Inflammatory macrophage treated with lipopolysaccharide for 4 hours (primary cell): ENCODE data around the gene RPL41.

ENCODE experiments used
- DNase-seq: peaks from one replicate; pipeline ENCODE4 v3.0.0-alpha.2; 2020

The RPL41 gene

DNA sequence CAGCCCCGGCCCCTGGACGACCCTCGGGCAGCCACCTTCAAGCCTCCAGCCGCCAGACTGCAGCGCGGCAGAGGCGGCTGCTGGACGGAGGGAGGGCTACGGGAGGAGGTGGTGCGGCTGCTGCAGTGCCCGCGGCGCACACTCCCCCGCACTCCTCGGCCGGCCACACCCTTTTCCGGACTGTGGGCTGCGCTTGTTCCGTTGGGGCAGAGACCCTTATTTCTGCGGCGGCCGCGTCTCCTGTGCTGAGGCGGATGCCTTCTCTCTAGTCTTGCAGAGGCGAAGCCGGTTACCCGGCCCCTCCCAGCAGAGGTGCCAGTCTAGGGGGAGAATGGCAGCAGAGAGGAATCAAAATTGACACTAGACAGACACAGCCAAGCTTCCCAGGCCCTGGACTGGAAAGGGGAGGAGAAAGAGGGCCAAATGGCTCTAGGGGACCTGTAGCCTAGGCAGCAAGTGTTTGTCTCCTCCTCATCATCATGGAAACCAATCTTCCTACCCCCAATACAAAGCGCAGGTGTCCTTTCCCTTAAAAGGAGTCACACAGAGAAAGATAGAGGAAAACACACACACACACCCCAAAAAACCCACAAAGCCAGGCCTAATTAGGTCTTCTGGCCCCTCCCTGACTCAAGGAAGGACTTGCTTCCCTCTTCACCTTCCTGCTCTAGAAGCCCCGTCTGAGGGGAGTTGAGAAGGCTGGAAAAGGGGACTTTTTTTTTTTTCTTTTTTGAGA lies 12.9 kb downstream of the RPL41 start:
- peak; percentile 51 for DNase-seq

DNA sequence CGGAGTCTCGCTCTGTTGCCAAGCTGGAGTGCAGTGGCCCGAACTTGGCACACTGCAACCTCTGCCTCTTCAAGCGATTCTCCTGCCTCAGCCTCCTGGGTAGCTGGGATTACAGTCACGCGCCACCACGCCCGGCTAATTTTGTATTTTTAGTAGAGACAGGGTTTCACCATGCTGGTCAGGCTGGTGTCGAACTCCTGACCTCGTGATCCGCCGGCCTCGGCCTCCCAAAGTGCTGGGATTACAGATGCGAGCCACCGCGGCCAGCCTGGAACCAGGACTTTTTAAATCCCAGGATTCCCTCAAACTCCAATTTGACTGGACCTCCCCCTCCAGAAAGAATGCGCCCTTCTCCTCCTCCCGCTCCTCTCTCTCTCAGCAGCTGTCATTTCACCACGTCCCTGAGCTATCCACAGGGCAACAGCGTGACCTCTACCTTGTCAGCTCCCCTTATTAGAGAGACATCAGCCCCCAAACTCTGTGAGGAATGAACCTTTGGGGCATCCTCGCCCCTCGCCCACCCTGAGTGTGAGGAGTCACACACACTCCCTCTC lies 13.6 kb downstream of the RPL41 start:
- DNase-seq, result no peak

GRCh38 chr12:56130876-56131275 lies 14.4 kb downstream of the RPL41 start:
- no peak for DNase-seq

DNA sequence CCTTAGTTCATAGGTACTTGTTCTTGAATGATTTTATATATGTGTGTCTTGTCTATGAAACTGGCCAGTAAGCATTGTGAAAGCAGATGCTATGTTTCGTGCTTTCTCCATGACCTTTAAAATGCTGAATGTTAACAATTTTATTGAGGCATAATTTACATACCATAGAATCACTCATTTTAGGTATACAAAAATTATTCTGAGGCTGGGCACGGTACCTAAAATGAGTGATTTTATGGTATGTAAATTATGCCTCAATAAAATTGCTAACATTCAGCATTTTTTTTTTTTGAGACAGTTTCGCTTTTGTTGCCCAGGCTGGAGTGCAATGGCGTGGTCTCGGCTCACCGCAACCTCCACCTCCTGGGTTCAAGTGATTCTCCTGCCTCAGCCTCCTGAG lies 18.5 kb downstream of the RPL41 start:
- no peak for DNase-seq

DNA sequence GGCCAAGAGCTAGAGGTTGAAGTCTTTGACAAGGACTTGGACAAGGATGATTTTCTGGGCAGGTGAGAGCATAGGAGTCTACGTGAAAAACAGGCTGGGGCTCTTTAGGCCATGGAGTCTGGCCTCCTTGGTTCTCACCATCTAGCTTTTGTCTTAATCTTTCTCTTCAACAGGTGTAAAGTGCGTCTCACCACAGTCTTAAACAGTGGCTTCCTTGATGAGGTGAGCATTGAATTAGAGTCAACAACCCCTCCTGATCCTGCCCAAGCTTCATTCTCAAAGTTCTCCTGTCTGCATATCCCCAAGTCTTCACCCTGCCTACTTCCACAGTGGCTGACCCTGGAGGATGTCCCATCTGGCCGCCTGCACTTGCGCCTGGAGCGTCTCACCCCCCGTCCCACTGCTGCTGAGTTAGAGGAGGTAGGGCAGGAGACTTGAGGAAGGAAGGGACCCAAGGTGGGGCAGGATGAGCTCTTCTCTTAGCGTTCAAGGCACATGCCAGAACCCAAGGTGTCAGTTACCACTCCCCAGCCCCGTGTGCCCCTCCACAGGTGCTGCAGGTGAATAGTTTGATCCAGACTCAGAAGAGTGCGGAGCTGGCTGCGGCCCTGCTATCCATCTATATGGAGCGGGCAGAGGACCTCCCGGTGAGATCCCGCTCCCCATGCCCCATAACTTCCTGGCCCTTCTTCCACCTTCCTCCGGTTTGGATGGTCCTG lies 21.6 kb downstream of the RPL41 start:
- no peak for DNase-seq

GRCh38 chr12:56141946-56142784 lies 25.7 kb downstream of the RPL41 start:
- peak; percentile 56 for DNase-seq

DNA sequence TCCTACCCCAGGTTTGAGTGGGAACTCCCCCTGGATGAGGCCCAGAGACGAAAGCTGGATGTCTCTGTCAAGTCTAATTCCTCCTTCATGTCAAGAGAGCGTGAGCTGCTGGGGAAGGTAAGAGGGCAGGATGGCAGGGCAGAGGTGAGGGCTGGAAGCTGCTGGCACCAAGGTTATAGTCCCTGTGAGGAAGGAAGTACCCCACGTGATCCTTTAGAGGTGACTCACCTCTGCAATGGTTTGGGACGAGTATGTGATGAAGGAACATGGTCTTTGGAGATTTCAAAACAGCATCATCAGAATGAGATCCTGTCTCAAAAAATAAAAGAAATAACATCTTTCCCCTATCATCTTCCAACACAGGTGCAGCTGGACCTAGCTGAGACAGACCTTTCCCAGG lies 26.8 kb downstream of the RPL41 start:
- no peak for DNase-seq

DNA sequence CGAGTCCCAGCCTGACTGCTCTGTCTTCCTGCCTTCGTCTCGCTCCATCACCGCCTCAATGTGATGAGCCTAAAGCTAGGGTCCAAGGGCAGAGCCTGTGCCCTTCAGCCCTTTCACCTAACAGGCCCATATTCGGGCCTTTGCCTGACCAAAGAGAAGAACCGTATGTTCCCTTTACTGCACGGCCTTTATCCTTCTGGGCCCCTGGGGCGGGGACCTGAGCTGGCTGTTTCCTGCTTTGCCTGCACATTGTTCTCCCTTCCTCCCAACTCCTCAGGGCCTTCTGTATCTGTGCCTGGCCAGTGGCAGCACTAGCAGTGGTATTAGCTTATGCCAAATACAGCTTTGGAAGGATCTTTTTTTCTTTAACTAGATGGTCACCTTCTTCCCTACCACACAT lies 27.4 kb downstream of the RPL41 start:
- DNase-seq, result no peak

DNA sequence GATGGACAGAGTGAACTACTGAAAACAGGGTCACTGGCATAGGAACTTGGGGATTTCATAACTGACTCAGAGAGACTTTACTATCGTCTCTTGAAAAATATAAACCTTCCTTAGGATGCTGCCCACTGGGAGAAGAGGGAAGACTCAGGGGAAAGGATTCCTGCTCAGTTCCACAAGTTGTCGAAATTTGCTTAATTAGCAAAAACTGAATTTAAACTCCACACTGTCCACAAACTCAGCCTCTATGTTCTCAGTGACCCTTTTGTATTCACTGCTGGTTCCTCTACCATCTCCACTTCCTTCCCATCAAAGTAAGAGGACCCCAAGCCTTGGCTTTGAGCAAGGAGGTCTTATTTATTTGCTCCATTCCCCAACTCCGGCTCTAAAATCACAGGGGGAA lies 28.8 kb downstream of the RPL41 start:
- DNase-seq, result no peak

DNA sequence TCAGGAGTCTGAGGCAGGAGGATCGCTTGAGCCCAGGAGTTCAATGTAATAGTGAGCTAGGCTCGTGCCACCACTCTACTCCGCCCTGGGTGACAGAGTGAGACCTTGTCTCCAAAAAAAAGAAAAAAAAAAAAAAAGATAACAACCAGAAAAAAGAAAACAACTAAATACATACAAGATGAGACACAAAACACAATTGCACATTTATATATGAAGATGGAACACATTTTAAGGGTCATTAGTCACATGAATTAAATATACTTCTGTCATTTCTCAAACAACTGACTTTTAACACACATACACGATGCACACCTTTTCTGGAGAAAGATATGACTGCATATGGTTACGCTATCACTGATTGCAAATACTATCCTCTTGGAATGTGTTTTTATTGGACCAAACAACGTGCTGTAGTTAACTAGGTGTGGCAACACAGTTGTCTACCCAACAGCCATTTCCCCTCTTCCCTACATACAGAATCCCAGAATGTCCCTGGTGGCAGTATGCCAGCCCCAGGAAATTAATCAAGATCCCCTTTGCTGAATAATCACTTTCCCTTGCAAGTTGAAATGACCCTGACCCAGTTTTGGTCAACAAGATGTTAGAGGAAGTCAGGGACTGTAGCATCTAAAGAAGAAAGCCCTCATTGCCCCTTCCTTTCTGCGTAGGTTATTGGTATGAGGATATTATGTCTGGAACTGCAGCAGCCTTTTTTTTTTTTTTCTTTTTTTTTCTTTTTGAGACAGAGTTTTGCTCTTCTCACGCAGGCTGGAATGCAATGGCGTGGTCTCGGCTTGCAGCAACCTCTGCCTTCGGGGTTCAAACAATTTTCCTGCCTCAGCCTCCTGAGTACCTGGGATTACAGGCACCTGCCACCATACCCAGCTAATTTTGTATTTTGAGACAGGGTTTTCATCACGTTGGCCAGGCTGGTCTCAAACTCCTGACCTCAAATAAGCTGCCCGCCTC lies 30.3 kb downstream of the RPL41 start:
- DNase-seq, result no peak

DNA sequence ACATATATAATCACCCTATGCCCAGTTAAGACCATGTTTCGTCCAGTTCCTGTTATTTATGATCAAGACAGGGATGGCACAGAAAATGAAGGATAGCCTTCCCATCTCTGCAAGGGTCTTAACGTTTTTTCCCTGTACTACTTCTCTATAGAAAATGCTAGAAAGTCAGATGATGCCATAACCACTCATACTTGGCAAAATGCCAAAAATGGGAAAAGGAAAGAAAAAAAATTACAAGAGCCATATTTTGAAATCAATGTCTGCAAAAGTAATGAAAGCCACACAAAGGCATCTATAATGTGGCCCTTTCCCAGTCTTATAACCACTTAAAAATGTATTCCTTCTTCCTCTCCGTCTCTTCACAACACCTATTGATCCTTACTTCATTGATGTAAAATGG lies 34.1 kb downstream of the RPL41 start:
- DNase-seq, result peak; percentile 80

- DNase-seq, result peak; percentile 21
Measured at GRCh38 chr12:56151672-56152131, 35.3 kb downstream of the RPL41 start.

- DNase-seq, result peak; percentile 94
Measured at GRCh38 chr12:56152132-56152755, 35.8 kb downstream of the RPL41 start, which contains the start of gene MYL6B. Gene MYL6B, plus strand, starts transcription at chr12:56152587. Its CDS starts 1,332 bp downstream, at chr12:56153919.

- DNase-seq, result no peak
Measured at GRCh38 chr12:56152756-56153677, 36.6 kb downstream of the RPL41 start.

DNA sequence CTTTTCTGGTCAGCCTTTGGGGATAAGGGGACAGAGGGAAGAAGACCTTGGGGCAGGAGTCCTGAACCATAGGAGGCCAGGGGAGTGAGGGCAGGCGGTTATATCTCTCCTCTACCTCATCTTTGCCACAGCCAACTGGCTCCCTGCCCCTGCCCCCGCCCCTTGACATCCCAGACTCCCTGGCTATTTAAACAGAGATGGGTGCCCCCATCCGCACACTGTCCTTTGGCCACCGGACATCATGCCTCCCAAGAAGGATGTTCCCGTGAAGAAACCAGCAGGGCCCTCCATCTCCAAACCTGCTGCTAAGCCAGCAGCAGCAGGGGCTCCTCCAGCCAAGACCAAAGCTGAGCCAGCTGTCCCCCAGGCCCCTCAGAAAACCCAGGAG lies 37.2 kb downstream of the RPL41 start:
- no peak for DNase-seq

DNA sequence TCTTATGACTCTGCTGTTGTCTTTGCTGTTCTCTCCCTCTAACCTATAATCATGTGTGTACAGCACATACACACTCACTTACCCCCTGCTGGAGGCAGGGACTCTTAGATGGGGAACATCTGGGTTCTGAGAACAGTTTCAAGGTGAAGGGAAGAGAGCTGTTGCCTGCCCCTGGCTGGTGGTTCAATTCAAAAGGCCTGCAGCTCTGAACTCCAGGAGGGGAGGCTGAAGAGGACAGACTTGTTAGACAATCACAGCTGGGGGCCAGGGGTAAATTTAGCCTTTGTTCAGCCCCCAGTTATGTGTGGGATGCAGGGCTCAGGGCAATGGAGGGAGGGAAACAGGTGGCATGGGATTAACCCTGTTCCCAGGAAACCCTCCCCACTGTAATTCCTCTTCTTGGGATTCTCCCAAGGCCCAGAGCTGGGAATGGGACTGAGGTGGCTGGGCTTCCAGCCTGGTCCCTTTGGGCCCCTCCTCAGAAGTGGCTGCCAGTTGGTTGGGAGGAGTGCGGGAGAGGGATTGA lies 37.9 kb downstream of the RPL41 start:
- no peak for DNase-seq

DNA sequence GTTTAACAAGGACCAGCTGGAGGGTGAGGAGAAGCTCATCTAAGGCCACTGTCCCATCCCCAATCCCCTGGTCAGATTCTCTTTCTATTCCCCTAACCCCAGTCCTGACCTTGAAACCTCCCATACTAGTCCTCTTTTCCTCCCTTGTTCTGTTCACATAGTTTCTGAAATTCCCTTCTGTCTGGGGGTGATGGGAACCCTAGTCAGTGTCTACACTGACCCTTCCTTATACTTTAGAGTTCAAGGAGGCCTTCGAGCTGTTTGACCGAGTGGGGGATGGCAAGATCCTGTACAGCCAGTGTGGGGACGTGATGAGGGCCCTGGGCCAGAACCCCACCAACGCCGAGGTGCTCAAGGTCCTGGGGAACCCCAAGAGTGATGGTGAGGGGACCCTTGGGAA lies 38.4 kb downstream of the RPL41 start:
- no peak for DNase-seq

DNA sequence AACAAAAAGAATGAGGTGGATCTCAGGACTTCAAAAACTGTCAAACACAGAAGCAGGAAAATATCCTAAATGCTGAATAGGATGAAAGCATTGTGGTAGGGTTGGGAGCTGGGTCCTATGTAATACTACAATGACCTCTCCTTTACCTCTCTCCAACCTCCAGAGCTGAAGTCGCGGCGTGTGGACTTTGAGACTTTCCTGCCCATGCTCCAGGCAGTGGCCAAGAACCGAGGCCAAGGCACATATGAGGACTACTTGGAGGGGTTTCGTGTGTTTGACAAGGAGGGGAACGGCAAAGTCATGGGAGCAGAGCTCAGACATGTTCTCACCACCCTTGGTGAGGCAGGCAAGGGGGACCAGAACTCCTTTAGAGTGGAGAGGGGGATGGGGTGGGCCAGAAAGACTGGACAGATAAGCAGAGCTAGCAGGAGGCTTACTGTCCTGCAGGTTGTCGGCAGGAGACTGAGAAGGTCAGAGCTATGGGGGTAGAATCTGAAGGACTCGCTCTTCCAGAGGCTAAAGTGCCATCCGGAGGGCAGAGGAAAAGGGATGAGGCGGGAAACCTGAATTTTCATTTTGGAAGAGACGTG lies 38.9 kb downstream of the RPL41 start:
- no peak for DNase-seq

GRCh38 chr12:56156464-56157200 lies 40.2 kb downstream of the RPL41 start:
- peak; percentile 39 for DNase-seq
